RWPE2 (cell line): ENCODE results near the gene TCEANC.

Experiments used
- ATAC-seq: fragments of 200-7000 bp; cut with Tn5 transposase; 3 replicates; pipeline ENCODE4 v1.9.1; 2021; ENCODE audit warnings: low read depth
- DNase-seq: peaks from one replicate; pipeline ENCODE4 v3.0.0-alpha.2; 2020; ENCODE audit warnings: low spot score
- H3K27ac ChIP-seq: fragments of 450-650 bp; 2 replicates; pipeline ENCODE4 v1.5.1; 2017; ENCODE audit warnings: mild to moderate bottlenecking; ENCODE audit not compliant: poor library complexity, severe bottlenecking
- H3K27me3 ChIP-seq: fragments of 250-450 bp; sonication (Bioruptor Pico); 2 replicates; pipeline ENCODE4 v1.5.1; 2021; ENCODE audit warnings: mild to moderate bottlenecking, moderate library complexity; ENCODE audit not compliant: insufficient read depth, poor library complexity, severe bottlenecking
- H3K36me3 ChIP-seq: fragments of 250-450 bp; sonication (Bioruptor Pico); 2 replicates; pipeline ENCODE4 v1.5.1; 2020; ENCODE audit warnings: low read depth, mild to moderate bottlenecking, moderate library complexity
- H3K4me1 ChIP-seq: fragments of 250-450 bp; sonication (Bioruptor Pico); 2 replicates; pipeline ENCODE4 v1.5.1; 2021; ENCODE audit warnings: mild to moderate bottlenecking, moderate library complexity; ENCODE audit not compliant: insufficient read depth, poor library complexity, severe bottlenecking
- H3K4me3 ChIP-seq: fragments of 250-450 bp; sonication (Bioruptor Pico); 2 replicates; pipeline ENCODE4 v1.5.1; 2021; ENCODE audit warnings: mild to moderate bottlenecking, moderate library complexity; ENCODE audit not compliant: severe bottlenecking
- H3K9me3 ChIP-seq: fragments of 250-450 bp; sonication (Bioruptor Pico); 2 replicates; pipeline ENCODE4 v1.5.1; 2021; ENCODE audit warnings: mild to moderate bottlenecking, moderate library complexity; ENCODE audit not compliant: severe bottlenecking
- CTCF ChIP-seq: fragments of 450-650 bp; IDR thresholded peaks from one replicate; pipeline ENCODE4 v1.5.1; 2017; ENCODE audit warnings: mild to moderate bottlenecking, moderate library complexity; ENCODE audit not compliant: poor library complexity, severe bottlenecking

The TCEANC gene

GRCh38 chrX:13702111-13702789, 49.3 kb downstream of the TCEANC start:
- no peak for DNase-seq
- ATAC-seq, result no peak
- H3K4me3 ChIP-seq, result no peak overlapping the region
- H3K27ac ChIP-seq, result no peak overlapping the region
- H3K9me3 ChIP-seq, result no peaks in the 10 kb centered on the region
- H3K27me3 ChIP-seq, result no peaks in the 10 kb centered on the region
- peaks cover 2% of the 10 kb centered on the region for H3K36me3 ChIP-seq
- no peaks in the 10 kb centered on the region for H3K4me1 ChIP-seq
- TF ChIP-seq CTCF, result no peak

GRCh38 chrX:13703135-13703534, 50.2 kb downstream of the TCEANC start:
- Histone ChIP-seq H3K9me3 (no peaks in the 10 kb centered on the region), H3K4me3 (no peak overlapping the region), H3K36me3 (peaks cover 2% of the 10 kb centered on the region), H3K27ac (no peak overlapping the region), H3K27me3 (no peaks in the 10 kb centered on the region), H3K4me1 (no peaks in the 10 kb centered on the region)
- ATAC-seq (no peak), DNase-seq (no peak)
- TF ChIP-seq CTCF, result no peak

GRCh38 chrX:13703589-13703988, 50.6 kb downstream of the TCEANC start:
- no peak for TF ChIP-seq CTCF
- ATAC-seq, result no peak

GRCh38 chrX:13711141-13711540, 58.2 kb downstream of the TCEANC start:
- H3K4me3 ChIP-seq, result no peak overlapping the region
- ATAC-seq (no peak), DNase-seq (no peak)
- peaks cover 7% of the 10 kb centered on the region for H3K36me3 ChIP-seq
- TF ChIP-seq CTCF, result no peak
- no peaks in the 10 kb centered on the region for H3K4me1 ChIP-seq
- H3K9me3 ChIP-seq, result no peaks in the 10 kb centered on the region
- H3K27me3 ChIP-seq, result no peaks in the 10 kb centered on the region
- H3K27ac ChIP-seq, result no peak overlapping the region

More at GRCh38 chrX:13703589-13703988, 50.6 kb downstream of the TCEANC start:
- H3K4me1 ChIP-seq, result no peaks in the 10 kb centered on the region
- H3K9me3 ChIP-seq, result no peaks in the 10 kb centered on the region
- no peak overlapping the region for H3K4me3 ChIP-seq
- H3K36me3 ChIP-seq, result peaks cover 2% of the 10 kb centered on the region
- H3K27ac ChIP-seq, result no peak overlapping the region
- no peak for DNase-seq
- no peaks in the 10 kb centered on the region for H3K27me3 ChIP-seq
